Endodermal cell (in vitro differentiated cells): Measurements from ENCODE around the gene AHDC1. TPM values are rescaled to one million over a fixed set of nuclear protein-coding genes. Genes with fewer than 3 reads are reported as not detected.
A peak's percentile ranks its signal among the peaks of the same experiment; 100 is the strongest.

ENCODE experiments used
- DNase-seq: peaks from one replicate; pipeline ENCODE4 v3.0.0-alpha.2; 2017
- H3K27ac ChIP-seq: 2 replicates; pipeline ENCODE4 v1.5.1; 2013; ENCODE audit warnings: mild to moderate bottlenecking, low read depth, low read length, moderate library complexity
- H3K27me3 ChIP-seq: 2 replicates; pipeline ENCODE4 v1.6.1; 2013; ENCODE audit warnings: mild to moderate bottlenecking, low read length, moderate library complexity; ENCODE audit not compliant: insufficient read depth, control insufficient read depth, poor library complexity, severe bottlenecking
- H3K36me3 ChIP-seq: 2 replicates; pipeline ENCODE4 v1.7.0; 2013; ENCODE audit warnings: mild to moderate bottlenecking, low read length, moderate library complexity; ENCODE audit not compliant: control insufficient read depth, insufficient read depth
- H3K4me1 ChIP-seq: one replicate; pipeline ENCODE4 v1.7.0; 2013; ENCODE audit warnings: low read length; ENCODE audit not compliant: control insufficient read depth, insufficient read depth
- H3K4me3 ChIP-seq: 2 replicates; pipeline ENCODE4 v1.5.1; 2013; ENCODE audit warnings: mild to moderate bottlenecking, low read length, moderate library complexity
- H3K9ac ChIP-seq: 2 replicates; pipeline ENCODE4 v1.6.1; 2013; ENCODE audit warnings: mild to moderate bottlenecking, low read length, moderate library complexity; ENCODE audit not compliant: poor library complexity, severe bottlenecking; ENCODE audit errors: extremely low read depth
- H3K9me3 ChIP-seq: 2 replicates; pipeline ENCODE4 v1.6.1; 2013; ENCODE audit warnings: mild to moderate bottlenecking, low read length, moderate library complexity; ENCODE audit not compliant: control insufficient read depth
- H3K27ac Mint-ChIP-seq: 2 replicates; pipeline ENCODE4 v1.8.0; 2020; ENCODE audit warnings: mixed read lengths
- H3K27me3 Mint-ChIP-seq: 2 replicates; pipeline ENCODE4 v1.8.0; 2021; ENCODE audit warnings: mild to moderate bottlenecking, mixed read lengths; ENCODE audit not compliant: insufficient read depth
- H3K36me3 Mint-ChIP-seq: 2 replicates; pipeline ENCODE4 v1.8.0; 2020; ENCODE audit warnings: low read depth, mixed read lengths
- H3K4me1 Mint-ChIP-seq: 2 replicates; pipeline ENCODE4 v1.8.0; 2020; ENCODE audit warnings: mixed read lengths
- H3K4me3 Mint-ChIP-seq: 2 replicates; pipeline ENCODE4 v1.8.0; 2020; ENCODE audit warnings: mild to moderate bottlenecking, moderate library complexity, mixed read lengths
- H3K9me3 Mint-ChIP-seq: 2 replicates; pipeline ENCODE4 v1.8.0; 2020; ENCODE audit warnings: mild to moderate bottlenecking, mixed read lengths
- WGBS, 2 experiments: methylation state at CpG; one replicate each; pipeline versions ENCODE4 v1.1.5 to v1.1.7; 2013; ENCODE audit warnings: missing lambda C conversion rate in 2 of 2, mixed read lengths in 1 of 2; ENCODE audit not compliant: insufficient coverage in 1 of 2, insufficient read length in 1 of 2; 5-methylcytosine and 5-hydroxymethylcytosine counted together
- total RNA-seq, 2 donors: library from RNA; stranded (reverse); fragmentation: NEBNext Ultra II Directional in 1 of 2; extraction: Animal tissue kit (Norgen Biotek cat#: 25700) in 1 of 2; gene quantifications; 2 replicates in 1 of 2; 3 replicates in 1 of 2; pipeline ENCODE4 v1.2.1, GENCODE V29; 2021
- TF ChIP-seq, protein P1 (sequence below): fragments of 200-600 bp; sonication (generic); conservative IDR thresholded peaks from 2 replicates; pipeline ENCODE4 v1.5.0; 2021; ENCODE audit warnings: antibody characterized with exemption, mild to moderate bottlenecking

The AHDC1 gene
- total RNA-seq, 2 donors from 2014 or later = 39.3 to 41.2 TPM

DNA sequence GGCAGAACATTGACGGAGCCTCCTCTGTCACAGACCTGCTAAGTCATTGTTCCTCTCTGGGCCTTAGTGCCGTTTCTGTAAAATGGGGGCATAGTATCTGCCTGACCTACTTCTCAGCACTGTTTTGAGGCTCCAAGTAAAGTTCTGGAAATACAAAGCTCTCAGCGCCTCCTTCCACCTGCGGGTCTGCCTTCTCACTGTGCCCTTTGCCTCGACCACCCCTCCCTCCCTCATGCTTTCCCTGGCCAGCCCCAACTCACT lies 98.6 kb downstream of the AHDC1 start:
- Histone ChIP-seq H3K4me1 (peaks cover 6% of the 10 kb centered on the region), H3K27me3 (no peaks in the 10 kb centered on the region), H3K9ac (peak overlapping the region; percentile 15), H3K27ac (peak overlapping the region; percentile 96), H3K36me3 (no peaks in the 10 kb centered on the region), H3K9me3 (no peaks in the 10 kb centered on the region), H3K4me3 (no peak overlapping the region)
- H3K4me3 Mint-ChIP-seq = no peak overlapping the region
- peak overlapping the region; percentile 80 for H3K27ac Mint-ChIP-seq
- no peak for DNase-seq
- WGBS, 2 experiments = 68 to 79% methylated on average over 5 of the region's 5 CpGs
- H3K4me1 Mint-ChIP-seq = peaks cover 9% of the 10 kb centered on the region
- H3K27me3 Mint-ChIP-seq = no peaks in the 10 kb centered on the region
- H3K36me3 Mint-ChIP-seq = no peaks in the 10 kb centered on the region
- TF ChIP-seq, protein P1, sequence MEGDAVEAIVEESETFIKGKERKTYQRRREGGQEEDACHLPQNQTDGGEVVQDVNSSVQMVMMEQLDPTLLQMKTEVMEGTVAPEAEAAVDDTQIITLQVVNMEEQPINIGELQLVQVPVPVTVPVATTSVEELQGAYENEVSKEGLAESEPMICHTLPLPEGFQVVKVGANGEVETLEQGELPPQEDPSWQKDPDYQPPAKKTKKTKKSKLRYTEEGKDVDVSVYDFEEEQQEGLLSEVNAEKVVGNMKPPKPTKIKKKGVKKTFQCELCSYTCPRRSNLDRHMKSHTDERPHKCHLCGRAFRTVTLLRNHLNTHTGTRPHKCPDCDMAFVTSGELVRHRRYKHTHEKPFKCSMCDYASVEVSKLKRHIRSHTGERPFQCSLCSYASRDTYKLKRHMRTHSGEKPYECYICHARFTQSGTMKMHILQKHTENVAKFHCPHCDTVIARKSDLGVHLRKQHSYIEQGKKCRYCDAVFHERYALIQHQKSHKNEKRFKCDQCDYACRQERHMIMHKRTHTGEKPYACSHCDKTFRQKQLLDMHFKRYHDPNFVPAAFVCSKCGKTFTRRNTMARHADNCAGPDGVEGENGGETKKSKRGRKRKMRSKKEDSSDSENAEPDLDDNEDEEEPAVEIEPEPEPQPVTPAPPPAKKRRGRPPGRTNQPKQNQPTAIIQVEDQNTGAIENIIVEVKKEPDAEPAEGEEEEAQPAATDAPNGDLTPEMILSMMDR = no peak
- H3K9me3 Mint-ChIP-seq = no peaks in the 10 kb centered on the region

DNA sequence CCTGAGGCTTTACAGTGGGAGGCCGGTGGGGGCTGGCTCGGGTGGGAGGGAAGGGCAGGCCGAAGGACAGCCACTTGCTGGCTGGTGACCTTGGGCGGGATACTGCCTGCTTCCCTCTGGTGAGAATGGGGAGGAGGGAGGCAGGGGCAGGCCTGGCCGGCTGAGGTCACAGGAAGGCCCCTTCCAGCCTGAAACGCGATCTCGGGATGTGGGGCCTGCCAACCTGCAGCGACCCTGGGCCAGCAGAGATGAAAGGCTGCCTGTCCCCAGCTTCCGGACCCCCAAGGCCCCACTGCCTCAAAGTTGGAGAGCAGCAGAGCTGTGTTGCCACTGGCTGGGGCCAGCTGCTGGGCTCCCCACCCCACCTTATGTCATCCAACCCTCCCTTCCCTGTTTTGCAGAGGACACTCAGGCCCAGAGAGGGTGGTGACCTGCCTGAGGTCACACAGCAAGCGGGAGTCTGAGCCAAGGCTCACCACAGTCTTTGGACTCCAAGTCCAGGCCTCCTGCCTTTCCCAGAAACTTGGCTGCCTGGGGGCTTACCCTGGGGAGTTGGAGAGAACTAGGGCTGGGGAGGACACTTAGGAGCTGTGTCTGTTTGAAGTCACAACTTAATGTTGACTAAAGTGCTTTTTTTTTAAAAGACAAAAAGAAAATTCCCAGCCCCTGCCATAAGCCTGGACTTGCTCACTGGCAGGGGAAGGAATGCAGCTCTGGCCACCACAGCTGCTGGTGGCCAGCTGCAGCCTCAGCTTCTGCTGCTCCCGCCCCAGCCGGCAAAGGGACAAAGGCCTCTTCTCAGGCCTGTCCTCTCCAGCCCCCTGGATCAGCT lies 99.1 kb downstream of the AHDC1 start:
- Histone ChIP-seq H3K27ac (peak overlapping the region; percentile 96), H3K9me3 (no peaks in the 10 kb centered on the region), H3K27me3 (no peaks in the 10 kb centered on the region), H3K9ac (peak overlapping the region; percentile 15), H3K4me3 (no peak overlapping the region), H3K4me1 (peaks cover 6% of the 10 kb centered on the region), H3K36me3 (no peaks in the 10 kb centered on the region)
- Mint-ChIP-seq H3K9me3 (no peaks in the 10 kb centered on the region), H3K4me1 (peaks cover 9% of the 10 kb centered on the region), H3K27ac (peak overlapping the region; percentile 86), H3K36me3 (no peaks in the 10 kb centered on the region), H3K4me3 (no peak overlapping the region), H3K27me3 (no peaks in the 10 kb centered on the region)
- peak; percentile 88 for DNase-seq
- TF ChIP-seq, protein P1 = no peak
- WGBS, 2 experiments = 39 to 42% methylated on average over 9 to 13 of the region's 13 CpGs

DNA sequence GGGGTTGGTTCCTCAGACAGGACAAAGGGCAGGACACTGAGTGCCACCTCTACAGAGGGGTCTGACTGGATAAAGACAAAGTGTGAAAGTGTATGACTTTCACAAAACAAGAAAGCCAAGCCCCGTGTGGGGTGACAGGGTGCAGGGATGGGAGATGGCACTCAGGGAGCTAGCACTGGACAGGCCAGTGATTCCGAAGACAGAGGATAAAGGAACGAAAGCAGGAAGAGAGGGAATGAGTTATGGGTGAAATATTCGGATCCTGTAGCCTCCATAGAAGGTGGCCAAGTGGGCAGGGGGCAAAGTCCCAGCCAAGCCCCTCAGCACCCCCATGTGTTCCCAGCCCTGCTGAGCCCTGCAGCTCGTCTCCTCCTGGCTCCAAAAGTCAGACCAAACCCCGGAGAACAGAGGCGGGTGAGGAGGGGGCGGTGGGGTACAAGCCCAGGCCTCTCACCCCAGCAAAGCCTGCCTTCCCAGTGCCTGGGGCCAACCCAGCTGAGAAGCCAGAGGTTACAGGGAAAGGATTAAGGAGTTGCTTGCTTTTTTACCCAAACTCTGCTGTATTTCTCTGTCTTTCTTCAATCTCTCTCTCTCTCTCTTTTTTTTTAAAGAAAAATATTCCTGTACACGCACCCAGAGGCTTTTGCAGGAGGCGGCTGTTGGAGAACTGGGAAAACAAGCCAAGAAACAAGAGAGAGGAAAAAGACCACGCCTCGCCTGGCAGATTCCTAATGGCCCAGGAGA lies 99.9 kb downstream of the AHDC1 start:
- H3K27me3 Mint-ChIP-seq = no peaks in the 10 kb centered on the region
- Histone ChIP-seq H3K4me3 (no peak overlapping the region), H3K27me3 (no peaks in the 10 kb centered on the region), H3K9me3 (no peaks in the 10 kb centered on the region), H3K4me1 (peaks cover 6% of the 10 kb centered on the region), H3K27ac (peak overlapping the region; percentile 96), H3K9ac (no peak overlapping the region), H3K36me3 (no peaks in the 10 kb centered on the region)
- H3K27ac Mint-ChIP-seq = peak overlapping the region; percentile 86
- H3K4me1 Mint-ChIP-seq = peaks cover 9% of the 10 kb centered on the region
- DNase-seq = no peak
- TF ChIP-seq, protein P1 = no peak
- H3K4me3 Mint-ChIP-seq = no peak overlapping the region
- no peaks in the 10 kb centered on the region for H3K36me3 Mint-ChIP-seq
- H3K9me3 Mint-ChIP-seq = no peaks in the 10 kb centered on the region
- 72 to 88% methylated on average over 3 to 12 of the region's 12 CpGs for WGBS, 2 experiments
